ENCODE measurements around the gene PIM3.

GRCh38 chr22:49935561-49935960 lies 25.0 kb upstream of the PIM3 start:
- no peak for TF ChIP-seq CTCF (IDR thresholded peaks at IDR 0.05)
- TF ChIP-seq POLR2A (IDR thresholded peaks at IDR 0.05), result no peak
